ENCODE measurements around the gene CADM2.

DNA sequence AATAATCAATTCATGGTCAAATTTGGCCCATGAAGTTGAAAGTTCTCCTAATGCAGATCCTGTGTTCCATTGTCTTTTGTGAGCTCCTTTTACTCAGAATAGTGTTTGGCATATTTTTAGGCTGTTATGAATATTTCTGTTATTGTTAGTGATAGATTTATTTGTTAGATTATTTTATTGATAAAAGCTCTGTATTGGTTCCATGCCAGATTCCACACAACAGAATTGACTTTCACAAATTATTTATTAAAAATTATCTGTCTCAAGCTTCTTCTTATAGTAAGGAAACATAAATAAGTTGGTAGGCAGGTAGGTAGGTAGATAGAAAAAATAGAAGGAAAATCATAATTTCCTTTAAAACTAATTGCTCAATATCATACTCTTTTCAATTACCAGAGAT, 557.4 kb downstream of the CADM2 start:
- TF ChIP-seq, protein P1, sequence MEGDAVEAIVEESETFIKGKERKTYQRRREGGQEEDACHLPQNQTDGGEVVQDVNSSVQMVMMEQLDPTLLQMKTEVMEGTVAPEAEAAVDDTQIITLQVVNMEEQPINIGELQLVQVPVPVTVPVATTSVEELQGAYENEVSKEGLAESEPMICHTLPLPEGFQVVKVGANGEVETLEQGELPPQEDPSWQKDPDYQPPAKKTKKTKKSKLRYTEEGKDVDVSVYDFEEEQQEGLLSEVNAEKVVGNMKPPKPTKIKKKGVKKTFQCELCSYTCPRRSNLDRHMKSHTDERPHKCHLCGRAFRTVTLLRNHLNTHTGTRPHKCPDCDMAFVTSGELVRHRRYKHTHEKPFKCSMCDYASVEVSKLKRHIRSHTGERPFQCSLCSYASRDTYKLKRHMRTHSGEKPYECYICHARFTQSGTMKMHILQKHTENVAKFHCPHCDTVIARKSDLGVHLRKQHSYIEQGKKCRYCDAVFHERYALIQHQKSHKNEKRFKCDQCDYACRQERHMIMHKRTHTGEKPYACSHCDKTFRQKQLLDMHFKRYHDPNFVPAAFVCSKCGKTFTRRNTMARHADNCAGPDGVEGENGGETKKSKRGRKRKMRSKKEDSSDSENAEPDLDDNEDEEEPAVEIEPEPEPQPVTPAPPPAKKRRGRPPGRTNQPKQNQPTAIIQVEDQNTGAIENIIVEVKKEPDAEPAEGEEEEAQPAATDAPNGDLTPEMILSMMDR (IDR thresholded peaks at IDR 0.05; ENCODE audit: insufficient read depth, low read depth, low read length), result no peak
- no peak for TF ChIP-seq EZH2 (IDR thresholded peaks at IDR 0.05; ENCODE audit: insufficient read depth, low read length)
